GM18508 (cell line): Measurements from ENCODE around the gene RAPGEF1.

Experiments used
- ATAC-seq: cut with Tn5 transposase; IDR thresholded peaks from one replicate; pipeline ENCODE4 v1.9.1; 2021; ENCODE audit warnings: moderate number of reproducible peaks; ENCODE audit not compliant: insufficient read depth, unreplicated experiment

RAPGEF1 gene

DNA sequence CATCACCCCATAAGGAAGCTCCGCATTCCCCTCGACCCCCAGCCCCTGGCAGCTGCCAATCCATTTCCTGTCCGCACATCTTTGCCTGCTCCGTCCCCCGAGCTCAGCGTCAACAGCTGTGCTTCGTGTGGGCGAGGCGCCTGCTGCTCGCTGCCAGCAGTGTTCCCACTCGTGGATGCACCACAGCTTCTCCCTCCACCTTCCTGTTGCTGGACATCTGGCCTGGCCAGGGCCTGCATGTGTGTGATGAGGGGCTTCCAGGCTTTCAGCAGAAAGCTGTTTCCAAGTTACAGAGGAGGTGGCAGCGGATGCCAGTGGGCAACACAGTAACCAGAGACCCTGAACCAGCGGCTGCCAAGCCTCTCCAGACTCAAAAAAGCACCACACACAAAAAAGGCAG is 108.6 kb downstream of the RAPGEF1 start:
- no peak for ATAC-seq

DNA sequence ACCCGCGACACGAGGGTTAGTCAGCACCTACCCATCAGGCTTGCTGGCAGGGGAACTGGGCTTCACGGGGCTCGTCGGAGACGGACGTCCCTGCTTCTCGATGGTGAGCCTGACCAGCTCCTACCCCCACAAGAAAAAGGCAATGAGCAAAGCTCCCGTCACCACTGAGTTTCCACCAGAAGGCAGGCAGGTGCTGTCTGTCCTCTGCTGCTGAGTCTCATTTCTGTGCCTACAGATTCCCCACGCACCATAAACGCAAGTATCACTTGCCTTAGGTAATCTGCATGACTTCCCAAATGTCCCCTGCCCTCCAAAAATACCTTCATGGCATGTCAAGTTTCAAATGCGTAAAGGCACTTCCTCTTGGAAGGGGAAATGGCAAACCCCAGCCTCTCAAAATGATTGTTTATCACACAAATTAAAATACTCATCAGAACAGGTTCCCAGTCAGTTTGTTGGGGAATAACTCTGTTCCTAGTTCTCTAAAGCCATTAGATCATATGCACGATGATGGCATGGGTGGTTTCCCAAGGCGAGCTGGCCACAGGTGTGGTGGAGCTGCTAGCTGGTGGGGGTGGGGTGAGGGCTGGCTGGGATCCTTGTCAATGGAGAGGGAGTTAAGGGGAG is 109.6 kb downstream of the RAPGEF1 start:
- no peak for ATAC-seq

DNA sequence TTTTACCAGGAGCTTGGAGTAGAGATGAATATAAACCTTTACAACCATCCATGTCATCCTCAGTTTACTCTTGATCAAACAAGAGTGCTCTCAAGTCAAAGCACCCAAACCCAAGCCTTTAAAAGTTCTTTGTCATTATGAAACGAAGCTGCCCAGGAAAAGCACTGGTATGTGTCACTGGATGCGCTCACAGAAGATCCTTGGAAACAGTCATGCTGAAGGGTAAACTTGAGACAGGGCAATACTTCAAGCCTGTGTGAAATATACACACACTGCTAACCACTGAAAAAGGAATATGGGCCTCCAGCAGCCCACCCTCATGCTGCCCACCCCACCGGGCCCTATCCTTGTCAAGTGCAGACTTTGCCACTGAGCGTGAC is 110.1 kb downstream of the RAPGEF1 start:
- ATAC-seq, result no peak

DNA sequence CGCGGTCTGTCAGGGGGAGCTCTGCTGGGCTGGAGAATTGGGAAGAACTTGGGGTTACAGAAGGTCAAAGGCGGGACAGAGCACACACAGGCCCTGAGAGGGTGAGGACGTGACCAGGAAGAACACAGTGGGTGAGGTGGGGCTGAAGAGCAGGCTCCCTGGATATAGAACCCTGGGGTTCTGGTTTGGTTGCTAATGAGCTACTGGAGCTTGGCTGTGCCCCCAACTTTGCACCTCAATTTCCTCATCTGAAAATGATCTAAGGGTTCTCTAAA is 110.7 kb downstream of the RAPGEF1 start:
- no peak for ATAC-seq

DNA sequence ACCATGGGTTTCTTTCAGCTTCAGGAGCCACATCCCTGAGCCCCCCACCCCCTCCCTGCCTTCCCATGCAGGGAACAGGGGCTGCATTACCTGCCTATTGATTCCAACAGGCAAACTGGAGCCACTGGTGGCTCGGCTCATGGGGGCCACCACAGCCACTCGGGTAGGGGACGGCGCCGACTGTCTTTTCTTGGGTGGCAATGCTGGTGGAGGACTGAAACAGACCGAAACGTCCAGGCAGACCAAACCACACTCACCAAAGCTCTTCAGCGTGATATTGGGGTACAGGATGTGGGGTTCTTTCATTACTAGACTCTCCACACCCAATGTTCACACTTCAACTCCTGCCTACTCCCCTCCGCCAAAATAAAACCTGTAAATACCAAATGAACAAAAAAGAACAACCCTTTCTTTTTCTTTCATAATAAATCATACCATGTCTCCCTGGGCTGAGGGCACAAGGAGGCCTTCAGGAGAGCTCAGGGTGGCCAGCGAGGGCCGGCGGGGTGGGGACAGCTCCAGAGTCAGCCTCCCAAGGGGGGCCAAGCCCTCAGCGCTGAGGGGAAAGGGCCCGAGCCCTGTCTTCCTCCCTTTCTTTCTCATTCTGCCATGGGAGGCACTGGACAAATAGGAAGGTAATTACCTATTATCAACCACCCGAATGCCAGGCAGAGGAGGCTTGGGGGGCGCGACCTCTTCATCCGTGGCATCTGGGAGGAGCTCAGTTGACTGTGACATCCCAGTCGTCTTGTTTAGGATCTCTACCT is 111.2 kb downstream of the RAPGEF1 start:
- ATAC-seq, result no peak

DNA sequence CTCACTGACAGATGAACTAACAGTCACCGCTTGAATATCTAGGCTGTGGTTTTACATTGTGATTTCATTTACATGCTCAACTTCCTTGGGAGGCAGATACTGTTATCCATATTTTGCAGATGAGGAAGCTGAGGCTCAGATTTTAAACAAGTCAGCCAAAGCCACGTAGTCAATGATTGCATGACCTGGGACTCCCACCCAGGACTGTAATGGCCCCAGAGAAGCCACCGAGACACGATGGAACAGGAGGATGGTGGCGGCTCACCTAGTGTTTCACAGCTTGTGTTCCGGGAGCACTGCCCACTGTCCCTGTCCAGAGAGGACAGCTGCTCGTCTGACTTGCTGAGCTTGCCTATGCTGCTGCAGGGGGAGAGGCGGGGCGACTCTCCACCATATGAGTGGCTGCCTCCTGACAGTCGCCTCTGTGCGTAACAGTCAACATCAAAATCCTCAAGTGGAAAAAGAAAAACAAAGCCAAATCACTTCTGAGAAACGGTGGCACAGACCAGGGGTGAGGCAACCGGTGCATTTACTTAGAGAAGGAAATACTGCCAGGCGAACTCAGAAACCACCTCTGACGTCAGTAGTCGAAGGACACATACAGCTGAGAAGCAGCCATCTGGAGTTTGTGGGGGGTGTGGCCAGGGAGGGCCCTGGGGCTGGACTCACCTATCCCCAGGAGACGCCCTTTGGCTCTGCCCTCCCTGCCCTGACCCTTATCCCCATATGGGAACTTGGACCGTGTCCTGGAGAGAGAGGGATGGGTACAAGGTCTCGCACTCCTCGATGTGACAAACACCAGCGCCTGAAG is 112.0 kb downstream of the RAPGEF1 start:
- no peak for ATAC-seq

DNA sequence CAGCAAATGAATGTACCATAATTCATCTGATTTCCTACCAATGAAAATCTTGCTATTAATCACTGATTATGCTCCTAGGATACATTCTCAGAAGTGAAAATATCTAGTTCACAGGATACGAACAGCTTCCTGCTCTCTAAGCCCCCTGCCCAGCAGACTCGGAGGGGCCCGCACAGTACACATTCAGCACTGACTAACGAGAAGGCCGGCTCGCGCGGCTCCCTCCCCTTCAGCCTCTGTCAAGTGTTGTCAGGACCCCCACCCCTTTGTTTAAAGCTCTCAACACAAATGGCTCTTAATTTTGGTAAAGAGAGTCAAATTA is 112.6 kb downstream of the RAPGEF1 start:
- ATAC-seq, result no peak

DNA sequence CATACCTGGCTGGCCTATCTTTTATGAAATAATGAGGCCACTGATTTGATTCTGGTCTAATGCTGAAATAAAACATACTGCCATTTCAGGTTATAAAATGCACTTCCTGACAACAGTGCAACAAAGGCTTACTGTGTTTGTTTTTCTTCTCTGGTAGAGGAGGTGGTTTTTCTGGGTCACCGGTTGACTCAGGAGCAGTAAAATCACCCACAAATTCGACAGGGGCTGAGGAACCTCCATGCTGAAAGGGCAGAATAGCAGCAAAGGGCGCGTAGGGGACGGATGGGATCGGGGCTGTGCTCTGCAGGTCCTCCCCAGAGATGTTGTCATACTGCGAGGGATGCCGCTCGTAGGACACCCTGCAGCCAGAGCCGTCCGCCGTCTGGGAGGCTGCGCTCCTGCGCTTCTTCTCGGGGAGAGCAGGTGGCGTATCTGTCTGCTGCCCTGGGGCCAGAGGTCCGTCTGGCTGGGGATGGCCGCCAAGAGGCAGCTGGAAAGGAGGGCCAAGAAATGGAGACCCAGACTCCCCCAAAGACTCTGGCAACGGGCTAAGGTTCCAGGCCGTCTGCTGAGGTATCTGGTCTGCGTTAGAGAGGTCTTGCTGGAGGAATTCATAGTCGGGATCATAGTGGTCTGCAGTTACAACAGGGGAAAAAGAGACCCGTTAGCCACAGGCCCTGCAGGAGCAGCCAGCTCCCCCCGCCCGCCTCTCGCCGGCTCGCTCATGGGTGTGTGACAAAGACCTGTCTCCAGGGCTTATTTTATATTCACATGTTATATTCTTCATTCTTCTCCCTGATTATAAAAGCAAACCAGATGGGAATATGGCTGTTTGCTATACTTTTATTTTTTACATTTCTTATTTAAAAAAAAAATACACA is 113.8 kb downstream of the RAPGEF1 start:
- no peak for ATAC-seq

DNA sequence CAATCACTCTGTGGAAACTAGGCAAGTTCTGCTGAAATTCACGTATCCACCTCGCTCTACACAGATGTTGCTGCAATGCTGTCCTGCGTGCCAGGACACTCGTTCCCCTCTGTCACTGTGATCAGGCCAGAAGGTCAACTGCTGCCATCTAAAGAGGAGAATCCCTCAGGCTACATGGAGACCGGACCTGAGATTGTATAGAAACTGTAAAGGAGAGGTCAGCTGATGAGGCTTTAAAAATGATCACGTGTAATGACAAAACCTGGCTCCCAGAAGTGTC is 114.4 kb downstream of the RAPGEF1 start:
- no peak for ATAC-seq

DNA sequence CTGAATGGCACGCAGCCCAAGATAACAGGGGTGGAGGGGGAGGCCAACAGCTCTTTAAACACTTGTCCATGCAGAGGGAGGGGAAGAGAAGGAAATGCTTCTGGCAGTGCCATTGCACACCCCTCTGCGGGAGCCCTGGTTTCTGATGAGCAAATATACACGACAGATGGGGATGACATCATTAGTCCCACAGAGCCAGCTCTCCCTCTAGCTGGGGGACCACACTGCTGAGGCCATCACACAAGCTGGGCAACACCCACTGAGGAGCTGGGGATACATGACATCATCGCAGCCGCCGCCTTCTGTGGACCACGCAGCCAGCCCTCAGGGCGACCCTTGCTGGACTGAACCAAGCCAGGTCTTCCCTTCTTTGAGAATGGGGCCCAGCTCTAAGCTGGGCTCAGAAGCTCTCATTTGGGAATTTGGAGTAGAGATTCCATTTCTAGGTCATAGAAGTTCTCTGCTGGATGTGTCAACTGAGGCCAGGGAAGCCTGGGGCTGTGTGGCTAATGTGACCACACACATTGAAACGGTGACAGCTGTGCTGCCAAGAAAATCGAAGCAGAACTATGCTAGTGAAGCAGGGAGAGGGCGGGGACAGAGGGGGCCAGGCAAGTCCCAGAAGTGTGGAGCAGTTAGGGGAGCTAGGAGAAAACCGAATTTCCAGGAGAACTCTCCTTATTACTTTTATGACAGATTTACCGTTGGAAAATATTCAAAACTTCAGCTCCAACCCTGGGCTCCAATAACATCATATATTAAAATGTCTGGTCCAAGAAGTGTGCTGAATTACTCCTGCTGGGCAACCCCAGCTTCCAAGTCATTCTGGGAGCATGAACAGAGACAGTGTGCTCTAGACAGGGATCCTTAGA is 115.0 kb downstream of the RAPGEF1 start:
- ATAC-seq, result no peak

DNA sequence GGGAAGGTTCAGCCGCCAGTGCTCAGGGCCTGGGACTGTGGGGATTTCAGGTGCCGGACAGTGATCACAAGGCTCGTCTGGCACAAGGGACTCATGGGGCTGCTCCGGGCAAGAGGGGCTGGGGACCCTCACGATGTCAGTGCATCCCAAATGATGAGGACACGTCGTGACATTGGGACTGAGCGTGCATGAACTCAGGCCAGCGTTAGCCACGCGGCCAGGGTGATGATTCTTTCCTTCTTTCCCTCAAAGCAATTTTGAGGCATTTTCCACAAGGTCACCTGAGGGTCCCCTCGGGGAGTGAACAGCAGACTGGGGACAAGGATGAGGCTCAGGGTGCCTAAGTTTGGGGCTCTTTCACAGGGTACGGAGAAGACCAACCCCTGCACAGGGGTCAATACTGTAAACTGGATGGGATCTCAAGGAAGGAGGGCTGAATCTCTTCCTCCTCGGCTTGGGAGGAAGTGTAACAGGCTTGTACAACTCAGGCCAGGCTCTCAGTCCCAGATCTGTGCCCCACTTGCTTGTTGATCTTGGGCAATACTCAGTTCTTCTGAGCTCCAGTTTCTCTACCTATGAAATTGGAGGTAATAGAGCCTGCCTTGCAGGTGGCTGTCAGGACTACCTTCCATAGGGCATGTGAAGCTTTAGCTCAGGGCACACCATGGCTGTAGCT is 116.1 kb downstream of the RAPGEF1 start:
- no peak for ATAC-seq

DNA sequence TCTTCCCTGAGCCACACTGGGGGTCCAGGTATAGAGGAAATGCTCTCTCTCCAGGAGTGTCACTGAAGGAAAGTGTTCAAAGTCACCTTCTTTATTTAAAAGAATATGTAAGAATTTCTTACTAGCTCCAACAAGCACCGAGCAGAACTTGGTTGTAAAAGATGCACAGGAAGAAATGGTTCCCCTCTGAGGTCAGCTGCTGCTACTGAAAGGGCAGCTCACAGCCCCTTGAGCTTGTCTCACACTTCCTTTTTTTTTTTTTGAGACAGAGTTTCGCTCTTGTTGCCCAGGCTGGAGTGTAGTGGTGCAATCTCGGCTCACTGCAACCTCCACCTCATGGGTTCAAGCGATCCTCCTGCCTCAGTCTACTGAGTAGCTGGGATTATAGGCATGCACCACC is 117.4 kb downstream of the RAPGEF1 start:
- ATAC-seq, result no peak

DNA sequence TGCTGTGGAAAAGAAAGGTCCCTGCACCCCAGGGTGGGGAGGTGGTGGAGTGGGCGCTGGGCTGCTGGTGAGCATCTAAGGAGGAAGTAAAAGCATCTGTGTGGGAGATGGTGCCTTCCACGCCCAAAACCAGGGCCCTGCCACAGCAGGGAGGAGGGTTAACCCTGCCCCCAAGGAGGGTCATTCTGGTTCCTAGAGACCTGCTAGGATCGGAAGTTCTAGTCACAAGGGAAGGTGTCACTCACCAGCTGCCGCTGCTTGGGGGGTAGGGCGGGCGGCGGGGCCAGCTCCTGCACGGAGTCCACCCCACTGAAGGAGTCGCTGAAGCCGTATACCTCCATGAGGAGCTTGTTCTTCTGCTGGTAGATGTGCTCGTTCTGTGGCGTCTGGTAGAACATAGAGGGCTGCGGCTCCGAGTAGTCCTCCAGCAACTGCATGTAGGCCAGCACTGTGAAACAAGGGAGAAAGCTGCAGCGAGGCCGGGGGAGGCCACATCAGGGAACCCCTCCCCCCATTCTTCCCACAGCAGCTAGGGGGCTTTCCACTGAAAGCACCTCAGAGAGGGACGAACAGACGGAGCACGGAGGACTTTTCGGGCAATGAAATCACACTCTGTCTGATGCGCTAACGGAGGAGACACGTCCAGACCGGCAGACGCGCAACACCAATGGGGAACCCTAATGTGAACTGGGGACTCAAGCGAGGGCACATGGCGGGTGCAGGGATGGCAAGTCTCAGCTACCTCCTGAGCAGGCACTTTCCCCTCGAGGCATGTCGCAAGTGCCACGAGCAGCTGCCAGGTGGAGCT is 118.1 kb downstream of the RAPGEF1 start:
- ATAC-seq, result no peak

DNA sequence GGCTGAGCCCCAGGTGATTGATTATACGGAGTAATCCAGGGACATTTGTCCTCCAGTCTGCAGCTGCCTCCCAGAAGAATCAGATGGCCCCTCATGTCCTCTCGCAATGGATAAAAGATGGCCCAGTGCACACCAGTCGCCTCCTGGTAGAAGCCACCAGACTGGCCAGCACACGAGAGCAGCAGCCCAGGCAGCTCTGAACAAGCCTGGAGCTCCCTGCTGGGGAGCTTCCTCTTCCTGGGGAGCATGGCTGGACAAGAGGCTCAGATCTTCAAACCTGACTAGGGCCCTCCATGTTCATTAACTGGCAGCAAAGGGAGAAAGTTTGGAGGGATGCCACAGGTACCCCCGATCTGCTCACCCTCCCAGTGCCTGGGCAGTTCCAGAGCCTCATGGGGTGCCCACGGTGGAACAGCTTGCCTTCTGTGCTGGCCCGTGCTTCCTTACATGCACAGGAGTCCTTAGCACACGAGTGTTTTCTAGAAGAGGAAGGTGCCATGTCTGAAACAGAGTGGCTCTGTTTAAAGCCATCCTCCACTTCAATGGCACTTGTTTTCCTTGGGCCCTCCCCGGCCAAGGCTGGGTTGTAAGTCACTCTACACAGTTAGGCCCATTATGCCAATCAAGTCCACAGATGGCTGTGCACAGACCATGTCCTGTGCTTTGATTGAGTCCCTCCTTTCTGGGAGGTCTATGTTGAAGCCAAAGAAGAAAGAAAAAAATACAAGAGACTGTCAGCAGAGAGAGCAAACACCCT is 118.9 kb downstream of the RAPGEF1 start:
- no peak for ATAC-seq

DNA sequence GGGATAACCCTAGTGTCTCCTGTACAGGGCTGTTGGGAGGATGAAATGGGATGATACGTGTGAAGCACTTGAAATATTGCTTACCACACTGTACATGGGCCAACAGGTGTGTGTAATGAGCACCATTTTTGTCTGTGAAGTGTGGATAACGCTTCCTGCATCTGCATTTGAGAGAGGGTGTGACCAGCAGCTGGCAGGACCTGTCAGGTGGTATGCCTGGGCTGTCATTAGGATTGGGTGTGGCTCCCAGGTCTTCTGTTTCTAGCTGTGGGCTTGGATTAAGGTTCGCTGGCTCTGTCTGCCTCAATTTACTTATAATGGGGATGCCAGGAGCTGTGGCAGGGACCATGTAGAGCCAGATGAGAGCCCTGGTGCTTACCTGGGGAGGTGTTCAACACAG is 120.2 kb downstream of the RAPGEF1 start:
- no peak for ATAC-seq

DNA sequence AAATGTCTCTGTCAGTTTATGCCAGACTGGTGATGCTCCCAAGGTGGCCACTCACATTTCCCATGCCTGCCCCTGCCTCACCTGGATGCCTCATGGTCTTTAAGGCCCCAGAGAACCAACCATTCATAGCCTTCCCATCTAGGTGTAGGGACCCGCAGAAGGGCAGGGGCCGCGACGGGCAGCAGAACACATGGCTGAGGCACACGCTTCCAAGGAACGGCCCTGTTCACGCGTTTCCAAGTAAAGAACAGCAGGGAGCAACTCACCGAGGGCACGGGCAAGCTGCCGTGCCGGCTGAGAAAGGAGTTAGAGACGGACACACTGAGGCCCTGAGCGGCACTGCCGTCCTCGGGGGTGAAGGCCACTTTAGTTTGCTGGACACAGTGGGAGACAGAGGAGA is 121.1 kb downstream of the RAPGEF1 start:
- ATAC-seq, result no peak

DNA sequence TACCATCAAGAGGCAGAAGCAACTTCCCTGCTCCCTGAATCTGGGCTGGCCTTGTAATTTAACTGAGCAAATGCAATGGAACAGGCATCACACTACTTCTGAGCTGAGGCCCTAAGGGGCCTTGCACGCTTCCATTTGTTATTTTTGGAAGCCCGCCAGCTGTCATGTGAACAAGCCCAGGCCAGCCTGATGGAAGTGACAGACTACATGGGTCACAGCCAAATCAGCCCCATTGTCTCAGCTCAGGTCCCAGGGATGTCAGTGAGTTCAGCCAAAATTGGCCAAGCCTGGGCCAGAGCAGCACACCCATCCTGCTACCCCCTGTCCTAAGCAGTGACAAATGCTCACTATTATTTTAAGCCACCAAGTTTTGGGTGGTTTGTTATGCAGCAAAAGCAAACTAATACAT is 121.8 kb downstream of the RAPGEF1 start:
- ATAC-seq, result no peak

DNA sequence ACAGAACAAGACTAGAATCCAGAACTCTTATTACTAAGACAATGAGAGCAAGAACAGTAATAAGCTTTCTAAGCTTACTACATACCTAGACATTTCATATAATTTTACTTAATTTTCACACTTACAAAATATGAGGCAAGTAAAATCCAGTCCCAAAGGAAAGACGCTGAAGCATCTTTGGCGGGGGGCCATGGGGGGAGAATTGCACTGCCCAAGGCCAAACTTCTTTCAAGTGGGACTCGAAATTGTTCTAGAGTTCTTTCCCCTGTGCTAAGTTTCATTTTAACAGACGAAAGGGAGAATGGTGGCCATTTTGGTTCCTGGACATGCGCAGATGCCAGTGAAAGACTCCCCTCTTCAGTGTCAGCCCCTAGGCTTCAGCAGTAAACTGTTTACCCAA is 122.3 kb downstream of the RAPGEF1 start:
- ATAC-seq, result no peak
